Neuronal stem cell (in vitro differentiated cells): ENCODE measurements around the gene TGFBRAP1.
A peak's percentile ranks its signal among the peaks of the same experiment; 100 is the strongest.

Experiments used
- DNase-seq: peaks from one replicate; pipeline ENCODE4 v3.0.0-alpha.2; 2013; ENCODE audit warnings: low spot score
- H2AFZ ChIP-seq: one replicate; pipeline ENCODE4 v1.6.1; 2013; ENCODE audit warnings: mild to moderate bottlenecking, low read length, inconsistent platforms
- H2AK5ac ChIP-seq: 2 replicates; pipeline ENCODE4 v1.6.1; 2013; ENCODE audit warnings: low read depth, mild to moderate bottlenecking, inconsistent platforms, low read length, moderate library complexity, mixed read lengths
- H2BK120ac ChIP-seq: 2 replicates; pipeline ENCODE4 v1.6.1; 2013; ENCODE audit warnings: low read depth, mild to moderate bottlenecking, inconsistent platforms, low read length, moderate library complexity, mixed read lengths
- H2BK12ac ChIP-seq: one replicate; pipeline ENCODE4 v1.6.1; 2013; ENCODE audit warnings: low read length, inconsistent platforms
- H2BK15ac ChIP-seq: 2 replicates; pipeline ENCODE4 v1.6.1; 2013; ENCODE audit warnings: mild to moderate bottlenecking, low read length, inconsistent platforms, mixed read lengths
- H2BK5ac ChIP-seq: one replicate; pipeline ENCODE4 v1.6.1; 2013; ENCODE audit warnings: inconsistent platforms, mild to moderate bottlenecking, low read length, moderate library complexity
- H3K14ac ChIP-seq: one replicate; pipeline ENCODE4 v1.6.1; 2013; ENCODE audit warnings: low read length, inconsistent platforms
- H3K18ac ChIP-seq: 2 replicates; pipeline ENCODE4 v1.6.1; 2013; ENCODE audit warnings: low read length, inconsistent platforms
- H3K23ac ChIP-seq: 2 replicates; pipeline ENCODE4 v1.6.1; 2013; ENCODE audit warnings: low read depth, mild to moderate bottlenecking, mixed read lengths, low read length, inconsistent platforms; ENCODE audit not compliant: poor library complexity
- H3K27ac ChIP-seq: replicated peaks from 3 replicates; pipeline ENCODE4 v1.5.1; 2013; ENCODE audit warnings: low read length, inconsistent platforms
- H3K27me3 ChIP-seq, 3 experiments: 2 replicates each; pipeline ENCODE4 v1.6.1; 2013; ENCODE audit warnings: low read length in 3 of 3, mild to moderate bottlenecking in 2 of 3, inconsistent platforms in 1 of 3, low read depth in 1 of 3, mixed read lengths in 1 of 3, moderate library complexity in 1 of 3; ENCODE audit not compliant: control insufficient read depth in 3 of 3, insufficient read depth in 3 of 3
- H3K36me3 ChIP-seq, 2 donors: replicated peaks in 1 of 2; 2 replicates each; pipeline ENCODE4 v1.6.1; 2013; ENCODE audit warnings: low read length in 2 of 2; ENCODE audit not compliant: control insufficient read depth in 2 of 2, insufficient read depth in 2 of 2
- H3K4ac ChIP-seq: 2 replicates; pipeline ENCODE4 v1.6.1; 2013; ENCODE audit warnings: inconsistent platforms, mild to moderate bottlenecking, low read length, moderate library complexity
- H3K4me1 ChIP-seq, 2 donors: 1 replicate in 1 of 2; 2 replicates in 1 of 2; pipeline ENCODE4 v1.6.1; 2013; ENCODE audit warnings: low read length in 2 of 2, low read depth in 1 of 2; ENCODE audit not compliant: control insufficient read depth in 2 of 2, insufficient read depth in 1 of 2
- H3K4me2 ChIP-seq: one replicate; pipeline ENCODE4 v1.6.1; 2013; ENCODE audit warnings: mild to moderate bottlenecking, low read length, inconsistent platforms; ENCODE audit not compliant: insufficient read depth, poor library complexity, severe bottlenecking
- H3K4me3 ChIP-seq, 2 donors: 2 replicates each; pipeline ENCODE4 v1.5.1; 2013; ENCODE audit warnings: low read length in 2 of 2, mild to moderate bottlenecking in 2 of 2, inconsistent platforms in 1 of 2, moderate library complexity in 1 of 2
- H3K79me1 ChIP-seq: one replicate; pipeline ENCODE4 v1.6.1; 2013; ENCODE audit warnings: low read depth, mild to moderate bottlenecking, inconsistent platforms, low read length, moderate library complexity
- H3K9ac ChIP-seq: one replicate; pipeline ENCODE4 v1.6.1; 2013; ENCODE audit warnings: mild to moderate bottlenecking, low read depth, low read length, inconsistent platforms; ENCODE audit not compliant: poor library complexity
- H3K9me3 ChIP-seq, 2 donors: replicated peaks in 1 of 2; 2 replicates each; pipeline versions ENCODE3 to v1.6.1; 2013; ENCODE audit warnings: low read length in 2 of 2, mild to moderate bottlenecking in 2 of 2, inconsistent platforms in 1 of 2, low read depth in 1 of 2, mixed read lengths in 1 of 2, moderate library complexity in 1 of 2; ENCODE audit not compliant: control insufficient read depth in 2 of 2, insufficient read depth in 1 of 2
- H4K8ac ChIP-seq: one replicate; pipeline ENCODE4 v1.6.1; 2013; ENCODE audit warnings: low read depth, mild to moderate bottlenecking, inconsistent platforms, low read length, moderate library complexity
- H4K91ac ChIP-seq: one replicate; pipeline ENCODE4 v1.6.1; 2013; ENCODE audit warnings: low read length, low read depth, mild to moderate bottlenecking, inconsistent platforms; ENCODE audit not compliant: poor library complexity
- WGBS, 2 donors: extraction: QIAGEN DNeasy Blood & Tissue Kit; methylation state at CpG; one replicate each; pipeline ENCODE4 v1.1.7; 2013; ENCODE audit warnings: missing lambda C conversion rate in 2 of 2, mixed read lengths in 1 of 2; ENCODE audit not compliant: insufficient read length in 2 of 2, insufficient replicate concordance in 1 of 2; ENCODE audit errors: extremely low coverage in 2 of 2; 5-methylcytosine and 5-hydroxymethylcytosine counted together

The TGFBRAP1 gene

GRCh38 chr2:105244451-105244850 is 85.1 kb downstream of the TGFBRAP1 start:
- no peaks in the 10 kb centered on the region for H3K27me3 ChIP-seq
- H3K9me3 ChIP-seq: no peaks in the 10 kb centered on the region
- no peak overlapping the region for H3K9ac ChIP-seq
- H4K8ac ChIP-seq: no peak overlapping the region
- H4K91ac ChIP-seq: no peak overlapping the region
- DNase-seq: no peak
- no peak overlapping the region for H3K4me3 ChIP-seq
- no peak overlapping the region for H3K4ac ChIP-seq
- no CpG with 5 or more reads among the region's 3 CpGs for WGBS, 2 donors
- no peaks in the 10 kb centered on the region for H3K79me1 ChIP-seq
- H3K18ac ChIP-seq: no peak overlapping the region
- no peak overlapping the region for H2BK12ac ChIP-seq
- no peak overlapping the region for H2AK5ac ChIP-seq
- H3K14ac ChIP-seq: no peak overlapping the region
- H2BK15ac ChIP-seq: no peak overlapping the region
- no peak overlapping the region for H2AFZ ChIP-seq
- H2BK120ac ChIP-seq: no peak overlapping the region
- peaks cover 2 to 3% of the 10 kb centered on the region in 2 donors for H3K4me1 ChIP-seq
- no peak overlapping the region for H2BK5ac ChIP-seq
- H3K4me2 ChIP-seq: no peak overlapping the region
- H3K36me3 ChIP-seq: no peaks in the 10 kb centered on the region
- H3K27ac ChIP-seq: no peak overlapping the region
- no peak overlapping the region for H3K23ac ChIP-seq

- H3K18ac ChIP-seq: peak overlapping the region; percentile 53
- H2AFZ ChIP-seq: no peak overlapping the region
- no peak overlapping the region for H4K91ac ChIP-seq
- no peak overlapping the region for H3K23ac ChIP-seq
- no peak overlapping the region for H2BK12ac ChIP-seq
- no peak for DNase-seq
- H3K9me3 ChIP-seq: no peaks in the 10 kb centered on the region
- no peaks in the 10 kb centered on the region for H3K79me1 ChIP-seq
- no peak overlapping the region for H2BK5ac ChIP-seq
- H2BK15ac ChIP-seq: no peak overlapping the region
- WGBS, 2 donors: no CpG with 5 or more reads among the region's 5 CpGs
- peak overlapping the region; percentile 9 for H3K14ac ChIP-seq
- no peak overlapping the region for H3K4me3 ChIP-seq
- no peaks in the 10 kb centered on the region for H3K36me3 ChIP-seq
- H3K4me2 ChIP-seq: no peak overlapping the region
- H3K27me3 ChIP-seq: no peaks in the 10 kb centered on the region
- H3K9ac ChIP-seq: no peak overlapping the region
- H3K27ac ChIP-seq: no peak overlapping the region
- H3K4me1 ChIP-seq: peaks cover 2 to 3% of the 10 kb centered on the region in 2 donors
- no peak overlapping the region for H2BK120ac ChIP-seq
- no peak overlapping the region for H3K4ac ChIP-seq
- no peak overlapping the region for H4K8ac ChIP-seq
- no peak overlapping the region for H2AK5ac ChIP-seq
These were observed 85.6 kb downstream of the TGFBRAP1 start for GRCh38 chr2:105243961-105244360.

GRCh38 chr2:105242286-105242993 is 87.1 kb downstream of the TGFBRAP1 start:
- no peaks in the 10 kb centered on the region for H3K36me3 ChIP-seq
- H4K91ac ChIP-seq: no peak overlapping the region
- H2AFZ ChIP-seq: no peak overlapping the region
- no peak overlapping the region for H3K4me2 ChIP-seq
- peak overlapping the region; percentile 17 for H3K14ac ChIP-seq
- DNase-seq: no peak
- no peak overlapping the region for H3K4ac ChIP-seq
- no peak overlapping the region for H3K23ac ChIP-seq
- H3K9me3 ChIP-seq: no peaks in the 10 kb centered on the region
- peaks cover 2 to 3% of the 10 kb centered on the region in 2 donors for H3K4me1 ChIP-seq
- H2BK5ac ChIP-seq: no peak overlapping the region
- peak overlapping the region; percentile 22 for H3K18ac ChIP-seq
- H2AK5ac ChIP-seq: no peak overlapping the region
- peak overlapping the region; percentile 24 for H3K9ac ChIP-seq
- H3K27ac ChIP-seq: no peak overlapping the region
- H3K79me1 ChIP-seq: no peaks in the 10 kb centered on the region
- H2BK120ac ChIP-seq: no peak overlapping the region
- H3K4me3 ChIP-seq: no peak overlapping the region
- no peak overlapping the region for H2BK15ac ChIP-seq
- no peak overlapping the region for H4K8ac ChIP-seq
- no peaks in the 10 kb centered on the region for H3K27me3 ChIP-seq
- peak overlapping the region; percentile 50 for H2BK12ac ChIP-seq
- no CpG with 5 or more reads among the region's 50 CpGs for WGBS, 2 donors

GRCh38 chr2:105241443-105241842 is 88.1 kb downstream of the TGFBRAP1 start, which contains the start of gene GPR45:
GPR45 (plus strand) TSS chr2:105241743; CDS start chr2:105241859, 116 bp downstream.
- no peak within 1 kb of the TSS for H2BK15ac ChIP-seq
- H3K23ac ChIP-seq: no peak within 1 kb of the TSS
- H2BK5ac ChIP-seq: no peak within 1 kb of the TSS
- no CpG with 5 or more reads among the region's 10 CpGs for WGBS, 2 donors
- H2BK12ac ChIP-seq: peak within 1 kb of the TSS; percentile 50
- no peak within 1 kb of the TSS for H4K8ac ChIP-seq
- H3K27ac ChIP-seq: no peak within 1 kb of the TSS
- no peak within 1 kb of the TSS for H2BK120ac ChIP-seq
- H3K27me3 ChIP-seq: no peaks in the 10 kb centered on the region
- peak within 1 kb of the TSS; percentile 24 for H3K9ac ChIP-seq
- no peaks in the 10 kb centered on the region for H3K9me3 ChIP-seq
- H3K14ac ChIP-seq: peak within 1 kb of the TSS; percentile 17
- H3K79me1 ChIP-seq: no peaks in the 10 kb centered on the region
- H3K36me3 ChIP-seq: no peaks in the 10 kb centered on the region
- no peak within 1 kb of the TSS for H2AFZ ChIP-seq
- no peak for DNase-seq
- H2AK5ac ChIP-seq: no peak within 1 kb of the TSS
- H3K4me3 ChIP-seq: peak within 1 kb of the TSS in 1 of 2 donors; percentile 23
- H3K4me2 ChIP-seq: no peak within 1 kb of the TSS
- no peak within 1 kb of the TSS for H4K91ac ChIP-seq
- no peak within 1 kb of the TSS for H3K4ac ChIP-seq
- H3K4me1 ChIP-seq: peaks cover 2 to 3% of the 10 kb centered on the region in 2 donors
- peak within 1 kb of the TSS; percentile 22 for H3K18ac ChIP-seq
